Mammary epithelial cell (primary cell): ENCODE measurements around the gene C2CD4C.

ENCODE experiments used
- EZH2 ChIP-seq: IDR thresholded peaks from 2 replicates; pipeline ENCODE4 v1.6.1; 2012; ENCODE audit warnings: low read length, inconsistent platforms, borderline replicate concordance
- TF ChIP-seq, protein P1 (sequence below), 2 donors: IDR thresholded peaks in 1 of 2; conservative IDR thresholded peaks in 1 of 2; 2 replicates each; pipeline ENCODE4 v1.5.1; 2011 to 2012; ENCODE audit warnings: inconsistent platforms in 2 of 2, low read length in 2 of 2, mild to moderate bottlenecking in 2 of 2, control low read depth in 1 of 2, low read depth in 1 of 2; ENCODE audit not compliant: insufficient read depth in 1 of 2; ENCODE audit errors: extremely low read depth in 1 of 2

DNA sequence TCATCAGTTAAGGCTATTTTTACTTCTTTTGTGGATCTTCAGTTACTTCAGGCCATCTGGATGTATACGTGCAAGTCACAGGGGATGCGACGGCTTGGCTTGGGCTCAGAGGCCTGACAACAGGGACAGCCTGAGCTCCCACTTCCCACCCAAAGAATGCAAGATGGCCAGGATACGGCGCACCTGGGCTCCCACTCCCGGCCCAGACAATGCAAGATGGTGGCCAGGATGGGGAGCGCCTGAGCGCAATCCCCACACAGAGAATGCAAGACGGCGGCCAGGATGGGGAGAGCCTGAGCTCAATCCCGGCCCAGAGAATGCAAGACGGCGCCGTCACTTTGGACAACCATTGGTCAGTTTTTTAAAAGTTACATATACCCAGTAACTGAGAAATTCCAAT lies 39.1 kb downstream of the C2CD4C start:
- TF ChIP-seq EZH2: no peak
- TF ChIP-seq, protein P1, sequence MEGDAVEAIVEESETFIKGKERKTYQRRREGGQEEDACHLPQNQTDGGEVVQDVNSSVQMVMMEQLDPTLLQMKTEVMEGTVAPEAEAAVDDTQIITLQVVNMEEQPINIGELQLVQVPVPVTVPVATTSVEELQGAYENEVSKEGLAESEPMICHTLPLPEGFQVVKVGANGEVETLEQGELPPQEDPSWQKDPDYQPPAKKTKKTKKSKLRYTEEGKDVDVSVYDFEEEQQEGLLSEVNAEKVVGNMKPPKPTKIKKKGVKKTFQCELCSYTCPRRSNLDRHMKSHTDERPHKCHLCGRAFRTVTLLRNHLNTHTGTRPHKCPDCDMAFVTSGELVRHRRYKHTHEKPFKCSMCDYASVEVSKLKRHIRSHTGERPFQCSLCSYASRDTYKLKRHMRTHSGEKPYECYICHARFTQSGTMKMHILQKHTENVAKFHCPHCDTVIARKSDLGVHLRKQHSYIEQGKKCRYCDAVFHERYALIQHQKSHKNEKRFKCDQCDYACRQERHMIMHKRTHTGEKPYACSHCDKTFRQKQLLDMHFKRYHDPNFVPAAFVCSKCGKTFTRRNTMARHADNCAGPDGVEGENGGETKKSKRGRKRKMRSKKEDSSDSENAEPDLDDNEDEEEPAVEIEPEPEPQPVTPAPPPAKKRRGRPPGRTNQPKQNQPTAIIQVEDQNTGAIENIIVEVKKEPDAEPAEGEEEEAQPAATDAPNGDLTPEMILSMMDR (conservative IDR thresholded peaks at IDR 0.05 in 1 of 2, IDR thresholded peaks at IDR 0.05 in 1 of 2; ENCODE audit: extremely low read depth in 1 of 2, insufficient read depth in 1 of 2, low read depth in 1 of 2, low read length in 2 of 2): no peak
